Amygdala (tissue), 56 donors: ENCODE results near the gene FGR.

Source experiments
- DNase-seq, 56 donors: peaks; one replicate each; lab custom pipeline; 2025; lab: John Stamatoyannopoulos, UW

The FGR gene

GRCh38 chr1:27572679-27573426, 62.1 kb downstream of the FGR start:
- DNase-seq, result no peak

- DNase-seq, result no peak
These were observed 62.8 kb downstream of the FGR start for GRCh38 chr1:27572019-27572678.

DNA sequence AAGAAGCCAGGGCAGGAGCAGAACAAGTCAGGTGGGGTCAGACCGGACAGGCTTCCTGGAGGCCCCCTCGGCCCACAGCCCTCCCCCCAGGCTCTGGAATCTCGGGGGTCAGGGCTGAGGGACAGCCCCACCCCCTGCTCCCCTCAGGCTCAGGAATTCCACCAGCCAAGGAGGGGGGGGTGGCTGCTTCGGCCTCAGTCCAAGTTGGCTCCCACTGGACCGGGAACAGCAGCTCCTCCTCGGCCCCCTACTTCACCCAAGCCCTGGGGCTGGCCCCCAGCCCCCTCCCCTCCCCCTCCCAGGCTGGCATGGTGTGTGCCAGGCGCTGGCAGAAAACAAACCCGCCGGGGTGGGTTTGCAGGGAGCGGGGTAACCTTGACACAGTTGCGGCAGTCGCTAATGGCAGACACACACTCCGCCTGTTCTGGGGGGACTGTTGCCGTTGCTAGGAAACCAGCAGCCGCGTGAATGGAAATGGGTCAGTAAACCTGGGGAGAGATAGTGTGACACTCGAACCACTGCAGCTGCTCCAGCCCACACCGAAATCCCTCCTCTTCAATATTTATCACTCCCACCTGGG, 63.5 kb downstream of the FGR start:
- DNase-seq, result peak in 27 of 56 donors; percentile 15 to 72 (median 49)

- no peak for DNase-seq
These were observed 64.2 kb downstream of the FGR start for GRCh38 chr1:27570784-27571183.

DNA sequence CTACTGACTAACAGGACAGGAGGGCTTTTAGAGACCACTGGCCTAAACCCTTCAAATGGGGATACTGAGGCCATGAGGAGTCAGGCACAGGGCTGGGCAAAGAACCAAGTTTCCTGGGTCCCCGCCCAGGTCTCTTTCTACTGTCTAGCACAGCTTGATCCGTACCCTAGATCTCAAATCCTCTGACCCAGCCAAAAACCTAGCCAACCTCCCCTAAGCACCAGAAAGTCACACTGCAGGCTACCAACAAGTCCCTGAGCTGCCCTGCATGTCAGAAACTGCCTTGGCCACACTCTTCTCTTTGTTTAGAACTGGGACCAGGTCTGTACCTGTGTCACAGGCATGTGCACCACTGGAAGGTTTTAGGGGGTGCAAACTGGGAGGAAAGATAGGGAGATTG, 64.6 kb downstream of the FGR start:
- no peak for DNase-seq

GRCh38 chr1:27569506-27570291, 65.3 kb downstream of the FGR start:
- DNase-seq, result no peak

GRCh38 chr1:27569088-27569460, 65.9 kb downstream of the FGR start:
- DNase-seq, result no peak

GRCh38 chr1:27568300-27569087, 66.5 kb downstream of the FGR start:
- DNase-seq, result peak in 34 of 56 donors; percentile 20 to 77 (median 45)

- no peak for DNase-seq
These were observed 67.0 kb downstream of the FGR start for GRCh38 chr1:27567971-27568299.

DNA sequence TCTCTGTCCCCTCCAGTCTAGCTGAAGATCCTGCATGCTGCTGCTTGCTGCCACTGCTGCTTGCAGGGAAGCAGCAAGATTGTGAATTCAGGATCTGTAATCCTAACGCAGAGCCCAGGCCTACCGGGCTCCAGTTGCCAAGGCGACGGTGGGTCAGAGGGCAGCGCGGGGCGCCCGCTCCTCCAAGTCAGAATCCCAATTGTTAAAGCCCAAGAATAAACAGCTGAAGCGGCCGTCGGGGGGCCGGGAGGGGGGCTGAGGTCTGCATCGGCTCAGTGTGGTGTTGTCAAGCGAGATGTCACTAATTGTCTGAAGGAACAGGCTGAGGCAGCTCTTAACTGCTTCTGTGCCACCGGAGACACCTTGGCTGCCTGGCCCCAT, 67.8 kb downstream of the FGR start:
- DNase-seq, result peak in 7 of 56 donors; percentile 16 to 50 (median 34)

DNA sequence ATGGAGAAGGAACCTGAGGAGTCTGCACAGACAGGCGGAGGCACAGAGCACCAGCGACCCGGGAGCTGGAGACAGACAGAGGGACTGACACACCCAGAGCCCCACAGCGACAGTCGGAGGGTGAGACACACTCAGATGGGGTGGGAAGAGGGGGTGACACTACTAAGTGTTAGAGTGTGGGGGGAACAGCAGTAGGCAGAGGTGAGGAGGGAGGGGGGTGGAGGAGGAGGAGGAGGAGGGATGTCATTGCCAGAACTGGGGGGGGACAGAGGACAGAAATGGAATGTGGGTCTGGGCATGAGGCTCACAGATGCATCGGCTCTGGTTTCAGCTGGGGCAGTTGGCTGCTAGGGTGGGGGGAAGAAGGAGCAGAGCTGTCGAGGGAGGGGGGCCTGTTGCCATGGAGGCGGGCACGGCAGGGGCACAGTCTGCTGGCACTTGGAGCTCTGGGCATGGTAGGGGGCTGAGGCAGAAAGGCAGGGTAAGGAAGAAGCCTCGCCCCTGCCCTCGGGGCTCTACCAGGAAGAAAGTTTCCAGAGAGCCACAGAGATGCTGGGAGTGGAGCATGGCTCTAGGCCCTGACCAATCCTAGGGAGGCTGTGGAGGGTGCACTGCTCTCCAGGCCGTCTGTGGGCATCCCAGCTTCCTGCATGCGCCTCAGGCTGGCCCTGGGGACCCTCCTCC, 68.4 kb downstream of the FGR start:
- DNase-seq, result peak in 1 of 56 donors; percentile 27

DNA sequence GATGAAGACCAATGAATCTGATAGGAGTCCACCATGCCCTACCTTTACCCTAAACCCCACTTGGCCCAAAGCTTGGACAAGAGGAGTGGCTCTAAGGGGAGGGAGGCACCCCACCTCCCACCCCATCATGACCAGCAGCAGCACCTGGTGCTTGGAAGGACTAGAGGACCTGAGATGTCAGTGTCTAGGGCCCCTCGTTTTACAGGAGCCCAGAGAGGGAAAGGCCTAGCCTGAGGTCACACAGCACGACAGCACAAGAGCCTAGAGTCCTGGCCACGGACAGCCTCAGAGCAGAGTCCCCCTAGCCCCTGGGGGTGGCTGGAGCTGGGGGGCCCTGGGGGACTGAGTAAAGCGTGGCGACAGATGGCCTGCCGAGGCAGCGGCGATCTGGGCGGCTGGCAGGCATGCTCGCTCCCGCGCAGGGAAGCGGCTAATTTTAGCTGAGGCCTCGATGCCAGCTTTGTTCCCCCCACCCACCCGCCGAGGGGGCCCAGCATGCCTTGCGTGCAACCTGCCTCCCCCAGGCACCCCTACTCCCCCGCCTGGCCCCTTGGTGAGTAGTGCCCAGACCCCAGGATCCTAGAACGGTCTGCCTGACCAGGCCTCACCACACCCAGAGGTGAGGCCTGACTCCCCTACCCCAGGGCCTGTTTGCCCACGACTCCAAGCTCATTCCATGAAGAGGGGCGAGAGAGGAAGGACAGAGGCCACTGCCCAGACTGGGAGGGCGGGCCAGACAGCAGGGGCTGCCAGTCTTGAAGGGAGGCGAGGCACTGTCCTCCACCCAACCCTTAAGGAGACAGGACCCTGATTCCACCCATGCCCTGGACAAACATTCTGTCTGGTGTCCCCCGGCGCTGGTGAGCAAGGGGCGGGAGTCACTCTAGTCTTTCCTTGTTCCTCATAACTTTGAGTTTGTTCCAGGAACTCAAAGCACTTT, 70.0 kb downstream of the FGR start:
- peak in 23 of 56 donors; percentile 9 to 62 (median 34) for DNase-seq

DNA sequence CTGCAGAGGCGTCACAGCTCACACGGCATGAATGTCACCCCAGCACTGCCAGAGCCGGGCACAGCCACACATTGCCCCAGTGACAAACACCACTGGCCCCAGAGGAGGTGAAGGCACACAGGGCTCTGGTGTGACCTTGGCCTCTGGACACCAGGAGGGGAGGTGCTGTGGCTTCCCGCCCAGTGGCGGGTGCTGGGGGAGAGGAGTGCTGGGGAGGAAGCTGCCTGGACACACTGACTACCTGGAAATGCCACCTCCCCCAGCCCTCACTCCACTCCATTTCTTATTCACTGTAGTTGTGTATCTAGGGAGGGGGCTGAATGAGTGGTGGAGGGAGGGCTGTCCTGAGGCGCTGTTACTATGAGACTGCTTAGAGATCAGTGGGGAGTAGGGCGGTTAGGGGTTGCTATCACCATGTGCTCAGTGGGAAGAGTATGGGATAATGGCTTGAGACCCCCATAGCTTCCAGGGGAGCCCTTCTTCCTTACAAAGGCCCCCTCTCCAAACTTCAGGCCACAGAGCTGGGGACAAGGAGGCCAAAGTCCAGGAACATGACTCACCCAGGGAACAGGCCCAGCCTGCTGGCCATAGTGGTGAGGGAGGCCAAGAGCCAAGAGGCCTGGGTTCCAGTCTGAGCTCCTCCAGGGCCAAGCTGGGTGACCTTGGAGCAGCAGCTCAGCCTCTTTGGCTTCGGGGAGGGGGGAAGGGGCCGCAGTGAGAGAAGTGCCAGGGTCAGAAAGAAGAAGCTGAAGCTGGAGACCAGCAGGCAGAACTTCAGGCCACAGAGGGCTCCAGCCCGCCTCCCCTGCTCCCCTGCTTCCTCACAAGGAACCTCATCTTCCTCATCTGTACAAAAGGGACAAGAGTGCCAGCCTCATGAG, 71.2 kb downstream of the FGR start:
- DNase-seq, result peak in 16 of 56 donors; percentile 18 to 68 (median 30)

DNA sequence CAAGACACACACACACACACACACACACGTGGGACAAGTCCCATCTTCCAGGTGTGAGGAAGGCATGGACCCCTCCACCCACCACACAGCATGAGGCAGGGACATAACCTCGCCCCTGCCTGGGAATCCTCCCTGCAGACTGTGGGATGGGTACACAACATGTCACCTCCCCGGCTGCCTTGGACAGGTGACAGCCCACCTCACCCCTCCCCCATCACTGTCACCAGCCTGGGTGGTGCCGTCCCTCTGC, 71.7 kb downstream of the FGR start:
- no peak for DNase-seq

DNA sequence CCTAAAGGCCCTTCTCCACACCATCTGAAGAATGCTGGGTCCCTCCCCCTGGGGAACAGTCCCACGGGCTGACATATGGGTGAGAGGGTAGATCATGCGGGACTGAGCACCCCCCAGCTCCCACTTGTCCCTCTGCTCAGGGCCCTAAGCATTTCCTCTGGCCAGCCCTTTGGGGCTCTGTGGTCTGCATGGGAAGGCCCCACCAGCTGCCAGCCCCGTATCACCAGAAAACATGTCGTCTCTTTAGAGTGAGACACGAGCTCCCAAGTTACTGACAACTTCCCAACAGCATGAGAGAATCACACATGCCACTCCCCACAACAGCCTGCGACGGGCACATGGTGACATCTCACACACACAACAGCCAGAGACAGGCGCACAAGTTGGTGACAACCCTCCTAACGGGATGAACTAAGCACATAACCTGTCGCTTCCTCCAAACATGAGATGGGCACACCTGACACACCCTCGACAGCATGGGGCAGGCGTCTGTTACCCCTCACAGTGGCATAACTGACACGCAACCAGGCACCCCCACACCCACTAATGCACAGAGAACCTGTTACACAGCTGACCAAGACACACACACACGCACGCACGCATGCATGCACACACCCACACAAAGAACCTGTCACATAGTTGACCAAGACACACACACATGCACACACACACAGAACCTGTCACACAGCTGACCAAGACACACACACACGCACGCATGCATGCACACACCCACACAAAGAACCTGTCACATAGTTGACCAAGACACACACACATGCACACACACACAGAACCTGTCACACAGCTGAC, 72.2 kb downstream of the FGR start:
- DNase-seq, result no peak
